ENCODE measurements around the gene GALT. TPM values are rescaled to one million over a fixed set of nuclear protein-coding genes. Genes with fewer than 3 reads are reported as not detected.

The GALT gene
- total and polyA plus RNA-seq, 2 donors (not counting 1 experiment from before 2014, with no cell fraction given): 111 to 167 TPM

GRCh38 chr9:34629491-34629808, 17.0 kb upstream of the GALT start:
- intact Hi-C loops (cut with micrococcal nuclease): loop anchor here (2.0 kb wide), 1 partner anchor 17 kb away; the partner anchor contains the start of gene RPP25L
- H3K4me1 Mint-ChIP-seq: peaks cover 17% of the 10 kb centered on the region
- no peak overlapping the region for H3K27ac Mint-ChIP-seq
- Histone ChIP-seq H4K20me1 (ENCODE audit: control insufficient read depth, insufficient read depth, low read length, poor library complexity, severe bottlenecking) (peaks cover 13% of the 10 kb centered on the region), H3K79me2 (ENCODE audit: control insufficient read depth, insufficient read depth, low read length) (peaks cover 5% of the 10 kb centered on the region), H3K4me3 (ENCODE audit: control extremely low read depth in 1 of 5, extremely low read depth in 1 of 5, insufficient read depth in 1 of 5, low read depth in 2 of 5, low read length in 4 of 5) (peak overlapping the region in 2 of 5 experiments; percentile 18 to 57), H3K36me3 (replicated peaks in 1 of 2; ENCODE audit: control extremely low read depth in 1 of 2, control insufficient read depth in 1 of 2, extremely low read depth in 1 of 2, insufficient read depth in 2 of 2, low read length in 1 of 2) (no peaks in the 10 kb centered on the region), H3K27ac (ENCODE audit: low read length in 2 of 2) (no peak overlapping the region), H3K4me1 (ENCODE audit: control insufficient read depth in 2 of 2, insufficient read depth in 2 of 2, low read length in 2 of 2) (peaks cover 23 to 27% of the 10 kb centered on the region in 2 donors), H3K27me3 (replicated peaks in 1 of 4; ENCODE audit: control extremely low read depth in 1 of 4, control insufficient read depth in 3 of 4, insufficient read depth in 4 of 4, low read length in 3 of 4) (peaks cover 0 to 61% (median 47%) of the 10 kb centered on the region in 4 experiments), H3K9me3 (ENCODE audit: control extremely low read depth in 1 of 3, control insufficient read depth in 2 of 3, insufficient read depth in 1 of 3, low read length in 2 of 3) (peaks cover 0 to 18% (median 0%) of the 10 kb centered on the region in 3 donors), H3K9ac (ENCODE audit: low read length) (peak overlapping the region; percentile 53), H2AFZ (ENCODE audit: insufficient read depth, low read depth, low read length, poor library complexity, severe bottlenecking) (peak overlapping the region; percentile 58), H3K4me2 (replicated peaks; ENCODE audit: low read depth, low read length, poor library complexity, severe bottlenecking) (peak overlapping the region; percentile 81)
- no peak for TF ChIP-seq EZH2 (IDR thresholded peaks at IDR 0.05; ENCODE audit: borderline replicate concordance, insufficient read depth, low read depth, low read length, poor library complexity, severe bottlenecking)
- no peak for TF ChIP-seq CTCF (IDR thresholded peaks at IDR 0.05)
- 16% methylated on average over 4 of the region's 5 CpGs for WGBS (ENCODE audit: insufficient coverage)
- ATAC-seq (ENCODE audit: low read depth) (no peak), DNase-seq (no peak)
- H3K9me3 Mint-ChIP-seq (ENCODE audit: insufficient read depth): no peaks in the 10 kb centered on the region
- H3K4me3 Mint-ChIP-seq: peak overlapping the region; percentile 91
- ChIA-PET CTCF (interaction anchor here (0.7 to 1.3 kb wide), 6 partner anchors 8 to 26 kb away, joined by 3 to 6 read pairs (median 4); partner anchors contain the start of genes RPP25L and SIGMAR1), POLR2A (interaction anchor here (0.6 kb wide), 1 partner anchor 13 kb away, joined by 3 read pairs; no protein-coding TSS in a partner anchor)
- H3K27me3 Mint-ChIP-seq: peaks cover 50% of the 10 kb centered on the region

GRCh38 chr9:34630402-34631154, 15.9 kb upstream of the GALT start:
- 61% methylated on average over 5 of the region's 5 CpGs for WGBS (ENCODE audit: insufficient coverage)
- Histone ChIP-seq H3K27me3 (replicated peaks in 1 of 4; ENCODE audit: control extremely low read depth in 1 of 4, control insufficient read depth in 3 of 4, insufficient read depth in 4 of 4, low read length in 3 of 4) (peaks cover 0 to 50% (median 38%) of the 10 kb centered on the region in 4 experiments), H3K27ac (ENCODE audit: low read length in 2 of 2) (no peak overlapping the region), H4K20me1 (ENCODE audit: control insufficient read depth, insufficient read depth, low read length, poor library complexity, severe bottlenecking) (peaks cover 18% of the 10 kb centered on the region), H3K9me3 (ENCODE audit: control extremely low read depth in 1 of 3, control insufficient read depth in 2 of 3, insufficient read depth in 1 of 3, low read length in 2 of 3) (peaks cover 0 to 11% (median 0%) of the 10 kb centered on the region in 3 donors), H3K79me2 (ENCODE audit: control insufficient read depth, insufficient read depth, low read length) (peaks cover 16% of the 10 kb centered on the region), H2AFZ (ENCODE audit: insufficient read depth, low read depth, low read length, poor library complexity, severe bottlenecking) (no peak overlapping the region), H3K4me3 (ENCODE audit: control extremely low read depth in 1 of 5, extremely low read depth in 1 of 5, insufficient read depth in 1 of 5, low read depth in 2 of 5, low read length in 4 of 5) (no peak overlapping the region), H3K36me3 (replicated peaks in 1 of 2; ENCODE audit: control extremely low read depth in 1 of 2, control insufficient read depth in 1 of 2, extremely low read depth in 1 of 2, insufficient read depth in 2 of 2, low read length in 1 of 2) (peaks cover 0 to 3% of the 10 kb centered on the region in 2 experiments), H3K4me2 (replicated peaks; ENCODE audit: low read depth, low read length, poor library complexity, severe bottlenecking) (no peak overlapping the region), H3K9ac (ENCODE audit: low read length) (no peak overlapping the region), H3K4me1 (ENCODE audit: control insufficient read depth in 2 of 2, insufficient read depth in 2 of 2, low read length in 2 of 2) (peaks cover 20 to 23% of the 10 kb centered on the region in 2 donors)
- peaks cover 45% of the 10 kb centered on the region for H3K27me3 Mint-ChIP-seq
- CTCF ChIA-PET: interaction anchor here (1.1 to 1.6 kb wide), 4 partner anchors 10 to 27 kb away, joined by 3 to 5 read pairs (median 4); partner anchors contain the start of genes DCTN3 and RPP25L
- POLR2A ChIA-PET: no interaction called here
- intact Hi-C loops (cut with micrococcal nuclease): no loop called here
- peaks cover 19% of the 10 kb centered on the region for H3K4me1 Mint-ChIP-seq
- DNase-seq (no peak), ATAC-seq (ENCODE audit: low read depth) (no peak)
- H3K9me3 Mint-ChIP-seq (ENCODE audit: insufficient read depth): no peaks in the 10 kb centered on the region
- TF ChIP-seq EZH2 (IDR thresholded peaks at IDR 0.05; ENCODE audit: borderline replicate concordance, insufficient read depth, low read depth, low read length, poor library complexity, severe bottlenecking): no peak
- TF ChIP-seq CTCF (IDR thresholded peaks at IDR 0.05): no peak
- no peak overlapping the region for H3K27ac Mint-ChIP-seq
- peak overlapping the region; percentile 91 for H3K4me3 Mint-ChIP-seq
